Body of pancreas (tissue), 4 donors: ENCODE data around the gene NCCRP1. TPM values are rescaled to one million over a fixed set of nuclear protein-coding genes. Genes with fewer than 3 reads are reported as not detected.

Source experiments
- ATAC-seq: fragments of 150-250 bp; one replicate; pipeline ENCODE4 v1.9.1; 2016
- DNase-seq, 4 donors: peaks; one replicate each; pipeline ENCODE4 v3.0.0-alpha.2; 2019
- H3K27ac ChIP-seq, 4 donors: fragments of 200-600 bp; sonication (generic); 1 replicate in 3 of 4; 2 replicates in 1 of 4; pipeline versions ENCODE4 v1.5.1 to v1.6.1; 2016 to 2019; ENCODE audit warnings: mild to moderate bottlenecking in 1 of 4, mixed read lengths in 1 of 4, moderate library complexity in 1 of 4
- H3K27me3 ChIP-seq, 2 donors: fragments of 200-600 bp; sonication (generic); one replicate each; pipeline ENCODE4 v1.6.0; 2016; ENCODE audit warnings: mild to moderate bottlenecking in 1 of 2
- H3K36me3 ChIP-seq, 2 donors: fragments of 200-600 bp; sonication (generic); replicated peaks in 1 of 2; 2 replicates each; pipeline ENCODE4 v1.5.1; 2016; ENCODE audit warnings: low read depth in 2 of 2; ENCODE audit not compliant: insufficient read depth in 1 of 2
- H3K4me1 ChIP-seq: fragments of 200-600 bp; sonication (generic); one replicate; pipeline ENCODE4 v1.6.0; 2016
- H3K4me3 ChIP-seq, 2 donors: fragments of 200-600 bp; sonication (generic); 1 replicate in 1 of 2; 2 replicates in 1 of 2; pipeline ENCODE4 v1.5.1; 2016 to 2019
- H3K9me3 ChIP-seq, 3 donors: fragments of 200-600 bp; sonication (generic); 1 replicate in 2 of 3; 2 replicates in 1 of 3; pipeline ENCODE4 v1.5.1; 2016
- CTCF ChIP-seq, 7 experiments: fragments of 450-650 bp in 4 of 7; fragments of 200-600 bp in 3 of 7; sonication (generic) in 3 of 7; IDR thresholded peaks; one replicate each; pipeline ENCODE4 v1.5.1; 2016 to 2019; ENCODE audit warnings: antibody characterized with exemption in 7 of 7
- POLR2A ChIP-seq, 3 donors: fragments of 450-650 bp; IDR thresholded peaks; one replicate each; pipeline ENCODE4 v1.6.1; 2016; ENCODE audit warnings: antibody characterized with exemption in 3 of 3, mild to moderate bottlenecking in 2 of 3
- WGBS, 2 donors: methylation state at CpG; one replicate each; pipeline ENCODE4 v1.1.5; 2017; 5-methylcytosine and 5-hydroxymethylcytosine counted together
- intact Hi-C: fragments of 100-400 bp; cut with DNase I; formaldehyde crosslinking; loops from one replicate; pipeline ENCODE4 v1.15.1; 2023
- total RNA-seq, 2 donors: library from RNA; depleted of rRNA; stranded (reverse); fragments of >200 nt; gene quantifications; one replicate each; pipeline ENCODE4 v1.1.0, GENCODE V29; 2016

NCCRP1 gene
- total RNA-seq, 2 donors from 2014 or later = 0.66 to 7.8 TPM

GRCh38 chr19:39155114-39155700, 41.6 kb upstream of the NCCRP1 start:
- peaks cover 60% of the 10 kb centered on the region for H3K4me1 ChIP-seq
- no peaks in the 10 kb centered on the region for H3K27me3 ChIP-seq
- H3K4me3 ChIP-seq = no peak overlapping the region
- H3K27ac ChIP-seq = peak overlapping the region; percentile 68 to 87 (median 81)
- peak; percentile 12 for ATAC-seq
- H3K9me3 ChIP-seq = no peaks in the 10 kb centered on the region
- TF ChIP-seq POLR2A (IDR thresholded peaks at IDR 0.05) = no peak
- TF ChIP-seq CTCF (IDR thresholded peaks at IDR 0.05) = no peak
- no peaks in the 10 kb centered on the region for H3K36me3 ChIP-seq
- intact Hi-C loops = no loop called here
- 52% methylated on average over 9 of the region's 11 CpGs for WGBS, 2 donors
- peak in 1 of 4 donors; percentile 19 for DNase-seq

GRCh38 chr19:39155741-39156140, 41.0 kb upstream of the NCCRP1 start:
- peaks cover 65% of the 10 kb centered on the region for H3K4me1 ChIP-seq
- no peak for TF ChIP-seq CTCF (IDR thresholded peaks at IDR 0.05)
- TF ChIP-seq POLR2A (IDR thresholded peaks at IDR 0.05) = no peak
- no peaks in the 10 kb centered on the region for H3K27me3 ChIP-seq
- H3K27ac ChIP-seq = peak overlapping the region; percentile 68 to 87 (median 81)
- ATAC-seq (no peak), DNase-seq (peak in 1 of 4 donors; percentile 39)
- H3K9me3 ChIP-seq = no peaks in the 10 kb centered on the region
- 59 to 62% methylated on average over 12 to 15 of the region's 15 CpGs for WGBS, 2 donors
- H3K4me3 ChIP-seq = no peak overlapping the region
- intact Hi-C loops = no loop called here
- no peaks in the 10 kb centered on the region for H3K36me3 ChIP-seq

- TF ChIP-seq POLR2A (IDR thresholded peaks at IDR 0.05) (no peak), CTCF (IDR thresholded peaks at IDR 0.05) (no peak)
- peak; percentile 36 to 76 (median 51) for DNase-seq
- peaks cover 69% of the 10 kb centered on the region for H3K4me1 ChIP-seq
- H3K27me3 ChIP-seq = no peaks in the 10 kb centered on the region
- 3 to 38% methylated on average over 6 to 22 of the region's 24 CpGs for WGBS, 2 donors
- no peaks in the 10 kb centered on the region for H3K36me3 ChIP-seq
- ATAC-seq = no peak
- H3K9me3 ChIP-seq = no peaks in the 10 kb centered on the region
- intact Hi-C loops = no loop called here
- H3K4me3 ChIP-seq = no peak overlapping the region
- peak overlapping the region; percentile 68 to 87 (median 81) for H3K27ac ChIP-seq
Observed at GRCh38 chr19:39156326-39157230, 40.2 kb upstream of the NCCRP1 start.

GRCh38 chr19:39157275-39157996, 39.3 kb upstream of the NCCRP1 start:
- intact Hi-C loops = no loop called here
- Histone ChIP-seq H3K27me3 (no peaks in the 10 kb centered on the region), H3K27ac (peak overlapping the region in 2 of 4 donors; percentile 31 to 68), H3K9me3 (no peaks in the 10 kb centered on the region), H3K36me3 (no peaks in the 10 kb centered on the region), H3K4me1 (peaks cover 75% of the 10 kb centered on the region), H3K4me3 (no peak overlapping the region)
- no peak for DNase-seq
- TF ChIP-seq POLR2A (IDR thresholded peaks at IDR 0.05) (no peak), CTCF (IDR thresholded peaks at IDR 0.05) (no peak)
- no peak for ATAC-seq
- 69 to 77% methylated on average over 15 to 23 of the region's 23 CpGs for WGBS, 2 donors
